K562 (cell line): ENCODE results near the gene DENND2A. TPM values are rescaled to one million over a fixed set of nuclear protein-coding genes. Genes with fewer than 3 reads are reported as not detected.

Experiments
- ATAC-seq: fragments of 200-7000 bp; cut with Tn5 transposase; 3 replicates; pipeline ENCODE4 v1.9.1; 2020; ENCODE audit warnings: moderate library complexity
- BruUV-seq: library from RNA; stranded (reverse); fragments of 400-500 nt; replicated peaks from 2 replicates; lab custom pipeline; 2021; lab: Mats Ljungman, UMichigan
- CTCF ChIA-PET: fragments of 300-600 bp; formaldehyde crosslinking; extraction: SDS; loops from one replicate; lab custom pipeline; 2021; ENCODE audit warnings: low intra/inter-chr PET ratio; lab: Yijun Ruan, JAX
- POLR2A ChIA-PET: fragments of 300-600, 350-650 bp; sonication (Branson Sonifier 250); formaldehyde crosslinking; extraction: SDS; loops from one replicate; lab custom pipeline; 2021; ENCODE audit warnings: antibody characterized with exemption, inconsistent platforms; lab: Yijun Ruan, JAX
- DNase-seq, 4 experiments: peaks; one replicate each; pipeline versions ENCODE4 v3.0.0 to v3.0.0-alpha.2; 2011 to 2018; ENCODE audit warnings: low spot score in 3 of 4, mixed read lengths in 3 of 4; ENCODE audit errors: extremely low read depth in 1 of 4
- FAIRE-seq: peaks from 2 replicates; lab custom pipeline; 2011; peaks lifted over from hg19 to GRCh38; lab: Jason Lieb, UNC
- H2AFZ ChIP-seq: 2 replicates; pipeline ENCODE4 v1.6.0; 2011; ENCODE audit warnings: low read depth, low read length, control low read depth, inconsistent platforms
- H3K27ac ChIP-seq: fragments of 200-600 bp; 3 replicates; pipeline ENCODE4 v1.8.0; 2011; ENCODE audit warnings: low read depth, mild to moderate bottlenecking, control low read depth, inconsistent platforms, low read length, moderate library complexity, mixed read lengths; ENCODE audit errors: extremely low read depth
- H3K27me3 ChIP-seq, 2 experiments: fragments of 300-600 bp in 1 of 2; 2 replicates in 1 of 2; 3 replicates in 1 of 2; pipeline versions ENCODE4 v1.6.0 to v1.8.0; 2011; ENCODE audit warnings: inconsistent platforms in 2 of 2, low read length in 2 of 2, mild to moderate bottlenecking in 1 of 2, mixed read lengths in 1 of 2, moderate library complexity in 1 of 2; ENCODE audit not compliant: control insufficient read depth in 2 of 2, insufficient read depth in 2 of 2
- H3K36me3 ChIP-seq: fragments of 300-600 bp; 3 replicates; pipeline ENCODE4 v1.8.0; 2011; ENCODE audit warnings: mild to moderate bottlenecking, low read length, inconsistent platforms; ENCODE audit not compliant: control insufficient read depth, insufficient read depth
- H3K4me1 ChIP-seq, 2 experiments: fragments of 200-600 bp in 1 of 2; replicated peaks in 1 of 2; 2 replicates in 1 of 2; 3 replicates in 1 of 2; pipeline versions ENCODE4 v1.5.1 to v1.8.0; 2011; ENCODE audit warnings: inconsistent platforms in 2 of 2, low read length in 2 of 2, mild to moderate bottlenecking in 1 of 2, mixed read lengths in 1 of 2, moderate library complexity in 1 of 2; ENCODE audit not compliant: control insufficient read depth in 2 of 2, insufficient read depth in 2 of 2
- H3K4me2 ChIP-seq: 2 replicates; pipeline ENCODE4 v1.6.1; 2011; ENCODE audit warnings: low read length, control low read depth, inconsistent platforms, mixed read lengths; ENCODE audit not compliant: insufficient read depth
- H3K4me3 ChIP-seq: fragments of 200-600 bp; sonication (generic), shearing (Covaris generic); 2 replicates; pipeline ENCODE4 v1.5.1; 2016; ENCODE audit warnings: control low read depth, inconsistent platforms
- H3K79me2 ChIP-seq: fragments of 200-600 bp; 3 replicates; pipeline ENCODE4 v1.8.0; 2011; ENCODE audit warnings: low read length, inconsistent platforms; ENCODE audit not compliant: control insufficient read depth, insufficient read depth
- H3K9ac ChIP-seq, 2 experiments: 2 replicates each; pipeline versions ENCODE4 v1.6.0 to v1.6.1; 2011; ENCODE audit warnings: low read depth in 2 of 2, low read length in 2 of 2, control low read depth in 1 of 2, inconsistent platforms in 1 of 2, mild to moderate bottlenecking in 1 of 2, mixed read lengths in 1 of 2; ENCODE audit not compliant: insufficient read depth in 1 of 2
- H3K9me1 ChIP-seq: one replicate; pipeline ENCODE4 v1.6.0; 2011; ENCODE audit warnings: inconsistent platforms, mild to moderate bottlenecking, low read length, moderate library complexity; ENCODE audit not compliant: control insufficient read depth, insufficient read depth
- H3K9me3 ChIP-seq: replicated peaks from 2 replicates; pipeline ENCODE4 v1.5.1; 2011; ENCODE audit warnings: low read depth, low read length, inconsistent platforms; ENCODE audit not compliant: control insufficient read depth, insufficient read depth
- H4K20me1 ChIP-seq: replicated peaks from 2 replicates; pipeline ENCODE4 v1.6.1; 2011; ENCODE audit warnings: low read length, inconsistent platforms, mixed read lengths; ENCODE audit not compliant: control insufficient read depth, insufficient read depth
- COPS2 ChIP-seq: fragments of 450-650 bp; conservative IDR thresholded peaks from 2 replicates; pipeline ENCODE4 v1.6.1; 2016; ENCODE audit warnings: mild to moderate bottlenecking, moderate library complexity
- E4F1 ChIP-seq: fragments of 250-450 bp; sonication (Bioruptor Pico); IDR thresholded peaks from 2 replicates; pipeline ENCODE4 v1.5.0; 2021; ENCODE audit warnings: mild to moderate bottlenecking, borderline replicate concordance
- ELF2 ChIP-seq: fragments of 250-450 bp; sonication (Bioruptor Pico); IDR thresholded peaks from 2 replicates; pipeline ENCODE4 v1.5.0; 2021; ENCODE audit warnings: mild to moderate bottlenecking
- HEY1 ChIP-seq: fragments of 250-450 bp; sonication (Bioruptor Pico); IDR thresholded peaks from 2 replicates; pipeline ENCODE4 v1.5.0; 2020; ENCODE audit warnings: mild to moderate bottlenecking, moderate library complexity, borderline replicate concordance
- MTA2 ChIP-seq: fragments of 450-650 bp; IDR thresholded peaks from 2 replicates; pipeline ENCODE4 v1.6.1; 2016; ENCODE audit warnings: low read depth
- SAP30 ChIP-seq: fragments of 200-600 bp; sonication (generic); IDR thresholded peaks from 2 replicates; pipeline ENCODE4 v1.6.1; 2012; ENCODE audit warnings: borderline replicate concordance, low read depth, mild to moderate bottlenecking, moderate library complexity, low read length, control low read depth, inconsistent platforms; ENCODE audit not compliant: insufficient read depth, poor library complexity, severe bottlenecking
- TCF7L2 ChIP-seq: fragments of 150-350 bp; IDR thresholded peaks from 2 replicates; pipeline ENCODE4 v1.6.1; 2016; ENCODE audit warnings: low read depth, mild to moderate bottlenecking, low read length, moderate library complexity
- ZBTB43 ChIP-seq: sonication (generic); formaldehyde crosslinking; IDR thresholded peaks from 2 replicates; pipeline ENCODE4 v1.8.0; 2023; ENCODE audit warnings: mild to moderate bottlenecking, missing genetic modification reagents
- ZNF217 ChIP-seq: sonication (generic); formaldehyde crosslinking; IDR thresholded peaks from 2 replicates; pipeline ENCODE4 v1.8.0; 2022; ENCODE audit warnings: mild to moderate bottlenecking, missing genetic modification reagents
- WGBS: fragments of 100-300 bp; shearing (Covaris generic); methylation state at CpG from one replicate; pipeline ENCODE4 v1.1.6; 2016; ENCODE audit warnings: low coverage, mixed read lengths; ENCODE audit not compliant: insufficient coverage; ENCODE audit errors: missing lambda C conversion rate; 5-methylcytosine and 5-hydroxymethylcytosine counted together
- in situ Hi-C: fragments of 300-500 bp; cut with MboI; formaldehyde crosslinking; loops from 4 replicates; pipeline ENCODE4 v1.15.0; 2018; ENCODE audit warnings: inconsistent platforms, mixed read lengths
- intact Hi-C: fragments of 100-400 bp; cut with micrococcal nuclease; formaldehyde crosslinking; loops from 2 replicates; pipeline ENCODE4 v1.14.2; 2022
- polyA plus RNA-seq, 8 experiments: library from polyadenylated mRNA; depleted of rRNA in 4 of 8; stranded (reverse) in 5 of 8; unstranded in 3 of 8; fragments of >200 nt; fragmentation: Nextera tagmentation in 2 of 8; fragmentation: Illumina TruSeq in 1 of 8; extraction: Ambion mirVana in 2 of 8; extraction: Trizol in 1 of 8; gene quantifications; 2 replicates each; pipeline versions ENCODE4 v1.2.1 to v1.2.3, GENCODE V29; 2011 to 2014; ENCODE audit warnings: inconsistent platforms in 1 of 8, missing spikeins in 1 of 8
- total RNA-seq, 7 experiments: library from RNA; depleted of rRNA in 6 of 7; stranded (reverse); fragments of >200 nt in 6 of 7; fragmentation: Illumina TruSeq in 2 of 7; extraction: Trizol in 2 of 7; gene quantifications; 2 replicates each; pipeline versions ENCODE4 v1.2.1 to v1.2.3, GENCODE V29; 2011 to 2021; ENCODE audit warnings: low replicate concordance in 1 of 7

DENND2A gene
- total and polyA plus RNA-seq, 9 of the 15 experiments (the other 6 are each of a cell fraction or from before 2014, with no cell fraction given), result not detected

- 2% methylated on average over 11 of the region's 11 CpGs for WGBS
- H3K4me3 ChIP-seq, result no peak overlapping the region
- H3K27ac ChIP-seq, result no peak overlapping the region
- in situ Hi-C loops (no loop called here), intact Hi-C loops (no loop called here)
- no peak overlapping the region for H2AFZ ChIP-seq
- H3K4me1 ChIP-seq, result no peaks in the 10 kb centered on the region
- H3K79me2 ChIP-seq, result no peaks in the 10 kb centered on the region
- DNase-seq (no peak), FAIRE-seq (no peak), ATAC-seq (no peak)
- no TSS peak for BruUV-seq
- H3K9ac ChIP-seq, result no peak overlapping the region
- no peaks in the 10 kb centered on the region for H3K36me3 ChIP-seq
- H4K20me1 ChIP-seq, result 0 out of 2 replicates have a peak, but pooled peaks cover 7% of the 10 kb centered on the region
- H3K9me1 ChIP-seq, result no peaks in the 10 kb centered on the region
- peaks cover 54 to 79% of the 10 kb centered on the region in 2 experiments for H3K27me3 ChIP-seq
- no peak overlapping the region for H3K4me2 ChIP-seq
- POLR2A ChIA-PET, result interaction anchor here (0.6 kb wide), 1 partner anchor 20 kb away, joined by 3 read pairs; no protein-coding TSS in a partner anchor
- CTCF ChIA-PET, result no interaction called here
- TF ChIP-seq SAP30, result no peak
- TF ChIP-seq ZBTB43 (CRISPR knock-in tag), result no peak
- TF ChIP-seq MTA2, result no peak
- TF ChIP-seq COPS2, result no peak
- no peak for TF ChIP-seq ZNF217 (CRISPR knock-in tag)
- TF ChIP-seq ELF2 (CRISPR knock-in tag), result no peak
- TF ChIP-seq E4F1 (CRISPR knock-in tag), result no peak
- TF ChIP-seq HEY1 (CRISPR knock-in tag), result no peak
- no peak for TF ChIP-seq TCF7L2
- H3K9me3 ChIP-seq, result no peaks in the 10 kb centered on the region
Observed at GRCh38 chr7:140624392-140625191, 16.0 kb downstream of the DENND2A start.
